ENCODE results near the gene ITPRID2.
"Not testable (repeated sequence)": the region's sequence is repeated elsewhere in the genome, so short reads cannot be mapped to it uniquely, and the experiment has no call there.

ITPRID2 gene

GRCh38 chr2:181916726-181917718 is 25.5 kb downstream of the ITPRID2 start:
- DNase-seq = no peak

- no peak for DNase-seq
Observed at GRCh38 chr2:181918188-181918587, 26.7 kb downstream of the ITPRID2 start.

- DNase-seq = no peak
Observed at GRCh38 chr2:181923121-181923520, 31.6 kb downstream of the ITPRID2 start.

- DNase-seq = no peak
Observed at GRCh38 chr2:181924336-181924735, 32.8 kb downstream of the ITPRID2 start.

GRCh38 chr2:181934694-181935093 is 43.2 kb downstream of the ITPRID2 start:
- no peak for DNase-seq

- peak; percentile 3 for DNase-seq
Observed at GRCh38 chr2:181937473-181937872, 45.9 kb downstream of the ITPRID2 start.

GRCh38 chr2:181943411-181944124 is 52.0 kb downstream of the ITPRID2 start:
- no peak for DNase-seq

- no peak for DNase-seq
Observed at GRCh38 chr2:181944164-181944913, 52.8 kb downstream of the ITPRID2 start.

GRCh38 chr2:181944914-181945291 is 53.4 kb downstream of the ITPRID2 start:
- DNase-seq = no peak

- DNase-seq = no peak
Observed at GRCh38 chr2:181946444-181947127, 55.1 kb downstream of the ITPRID2 start.

GRCh38 chr2:181947273-181947672 is 55.7 kb downstream of the ITPRID2 start:
- no peak for DNase-seq

- DNase-seq = no peak
Observed at GRCh38 chr2:181948227-181948626, 56.7 kb downstream of the ITPRID2 start.

GRCh38 chr2:181949047-181949446 is 57.5 kb downstream of the ITPRID2 start:
- no peak for DNase-seq

- no peak for DNase-seq
Observed at GRCh38 chr2:181952404-181953226, 61.1 kb downstream of the ITPRID2 start.

- peak; percentile 60 for DNase-seq
Observed at GRCh38 chr2:181953881-181954537, 62.5 kb downstream of the ITPRID2 start.

- no peak for DNase-seq
Observed at GRCh38 chr2:181954538-181954883, 63.0 kb downstream of the ITPRID2 start.

- DNase-seq = no peak
Observed at GRCh38 chr2:181955010-181955409, 63.5 kb downstream of the ITPRID2 start.

GRCh38 chr2:181955866-181956265 is 64.3 kb downstream of the ITPRID2 start:
- DNase-seq = not testable (repeated sequence)

- no peak for DNase-seq
Observed at GRCh38 chr2:181957668-181958067, 66.1 kb downstream of the ITPRID2 start.

- no peak for DNase-seq
Observed at GRCh38 chr2:181958726-181959125, 67.2 kb downstream of the ITPRID2 start.

- DNase-seq = no peak
Observed at GRCh38 chr2:181959508-181959907, 68.0 kb downstream of the ITPRID2 start.

Data from CD4-positive, alpha-beta T cell treated with Interleukin-21 for 1 hour (primary cell).